ENCODE data around the gene TENM3.

GRCh38 chr4:182492423-182492822, 249.2 kb downstream of the TENM3 start:
- no peak for TF ChIP-seq POLR2A (IDR thresholded peaks at IDR 0.05)
- no peak for TF ChIP-seq CTCF (IDR thresholded peaks at IDR 0.05)

All from Peyer's patch (tissue), 4 donors.